Measurements from ENCODE around the gene RGS10.

GRCh38 chr10:119451300-119451896 lies 91.1 kb downstream of the RGS10 start:
- TF ChIP-seq CTCF (conservative IDR thresholded peaks at IDR 0.05; ENCODE audit: low read length) (no peak), EZH2phosphoT487 (IDR thresholded peaks at IDR 0.05; ENCODE audit: borderline replicate concordance) (no peak)
